SU-DHL-6 (cell line): ENCODE data around the gene MPC2.

Source experiments
- H2AFZ ChIP-seq: fragments of 200-600 bp; sonication (generic); 2 replicates; pipeline ENCODE4 v1.6.1; 2014; ENCODE audit warnings: low read depth, mild to moderate bottlenecking, moderate library complexity, mixed read lengths, antibody characterized with exemption, low read length; ENCODE audit not compliant: severe bottlenecking
- H3F3A ChIP-seq: fragments of 200-600 bp; shearing (Covaris generic); 2 replicates; pipeline ENCODE4 v1.6.0; 2016; ENCODE audit warnings: antibody characterized with exemption, mild to moderate bottlenecking; ENCODE audit not compliant: insufficient read depth
- H3K27ac ChIP-seq: fragments of 200-600 bp; sonication (generic); 2 replicates; pipeline ENCODE4 v1.5.1; 2016; ENCODE audit warnings: low read depth, mild to moderate bottlenecking, low read length, moderate library complexity, mixed read lengths
- H3K27me3 ChIP-seq: fragments of 200-600 bp; sonication (generic), shearing (Covaris generic); 2 replicates; pipeline ENCODE4 v1.6.0; 2014; ENCODE audit warnings: mild to moderate bottlenecking, low read length
- H3K36me3 ChIP-seq: fragments of 200-600 bp; sonication (generic); 2 replicates; pipeline ENCODE4 v1.6.1; 2014; ENCODE audit warnings: mild to moderate bottlenecking, low read length, mixed read lengths
- H3K4me2 ChIP-seq: fragments of 300-600, 200-600 bp; shearing (Covaris generic), sonication (generic); 2 replicates; pipeline ENCODE4 v1.6.0; 2014; ENCODE audit warnings: low read length, low read depth, mild to moderate bottlenecking; ENCODE audit not compliant: poor library complexity, severe bottlenecking
- H3K4me3 ChIP-seq: fragments of 200-600 bp; sonication (generic); 2 replicates; pipeline ENCODE4 v1.5.1; 2014; ENCODE audit warnings: antibody characterized with exemption, low read length, mild to moderate bottlenecking, mixed read lengths; ENCODE audit not compliant: insufficient read depth, poor library complexity, severe bottlenecking
- H3K79me2 ChIP-seq: fragments of 200-600 bp; sonication (generic); 2 replicates; pipeline ENCODE4 v1.6.1; 2014; ENCODE audit warnings: mild to moderate bottlenecking, low read length, moderate library complexity; ENCODE audit not compliant: insufficient read depth
- H3K9ac ChIP-seq: fragments of 200-600 bp; sonication (generic); 2 replicates; pipeline ENCODE4 v1.7.0; 2014; ENCODE audit warnings: mild to moderate bottlenecking, low read length
- H3K9me2 ChIP-seq: fragments of 200-600 bp; sonication (generic); replicated peaks from 2 replicates; pipeline ENCODE4 v1.6.1; 2014; ENCODE audit warnings: low read length; ENCODE audit not compliant: insufficient read depth
- H3K9me3 ChIP-seq: fragments of 200-600 bp; sonication (generic); 2 replicates; pipeline ENCODE4 v1.6.1; 2014; ENCODE audit warnings: low read length, mixed read lengths; ENCODE audit not compliant: insufficient read depth
- H4K20me1 ChIP-seq: fragments of 200-600 bp; sonication (generic); 2 replicates; pipeline ENCODE4 v1.6.1; 2014; ENCODE audit warnings: low read depth, mild to moderate bottlenecking, antibody characterized with exemption, low read length, moderate library complexity, mixed read lengths
- CTCF ChIP-seq: fragments of 200-600 bp; sonication (generic); IDR thresholded peaks from one replicate; pipeline ENCODE4 v1.5.1; 2017; ENCODE audit warnings: antibody characterized with exemption, mild to moderate bottlenecking, low read length, moderate library complexity; ENCODE audit not compliant: insufficient read depth, poor library complexity, severe bottlenecking
- EZH2phosphoT487 ChIP-seq: fragments of 200-600 bp; sonication (generic), shearing (Covaris generic); conservative IDR thresholded peaks from 2 replicates; pipeline ENCODE4 v1.6.1; 2018; ENCODE audit warnings: mild to moderate bottlenecking, antibody characterized with exemption, low read length, moderate library complexity, mixed read lengths

Gene MPC2

GRCh38 chr1:167911413-167911812 is 25.5 kb downstream of the MPC2 start:
- H3F3A ChIP-seq = no peaks in the 10 kb centered on the region
- no peaks in the 10 kb centered on the region for H3K79me2 ChIP-seq
- no peaks in the 10 kb centered on the region for H4K20me1 ChIP-seq
- H3K27ac ChIP-seq = no peak overlapping the region
- H3K9me3 ChIP-seq = no peaks in the 10 kb centered on the region
- TF ChIP-seq CTCF (no peak), EZH2phosphoT487 (no peak)
- H3K4me3 ChIP-seq = no peak overlapping the region
- no peak overlapping the region for H3K9ac ChIP-seq
- no peaks in the 10 kb centered on the region for H3K27me3 ChIP-seq
- H2AFZ ChIP-seq = no peak overlapping the region
- no peak overlapping the region for H3K4me2 ChIP-seq
- no peaks in the 10 kb centered on the region for H3K36me3 ChIP-seq
- no peaks in the 10 kb centered on the region for H3K9me2 ChIP-seq

- H3K27me3 ChIP-seq = no peaks in the 10 kb centered on the region
- no peak for TF ChIP-seq EZH2phosphoT487
- TF ChIP-seq CTCF = no peak
- H2AFZ ChIP-seq = no peak overlapping the region
- no peak overlapping the region for H3K27ac ChIP-seq
- no peaks in the 10 kb centered on the region for H3F3A ChIP-seq
- H3K9ac ChIP-seq = no peak overlapping the region
- no peaks in the 10 kb centered on the region for H4K20me1 ChIP-seq
- no peaks in the 10 kb centered on the region for H3K9me3 ChIP-seq
- H3K4me3 ChIP-seq = no peak overlapping the region
- no peaks in the 10 kb centered on the region for H3K79me2 ChIP-seq
- no peaks in the 10 kb centered on the region for H3K36me3 ChIP-seq
- no peak overlapping the region for H3K4me2 ChIP-seq
- no peaks in the 10 kb centered on the region for H3K9me2 ChIP-seq
These were observed 26.3 kb downstream of the MPC2 start for GRCh38 chr1:167910530-167910929.

GRCh38 chr1:167909691-167910180 is 27.1 kb downstream of the MPC2 start:
- H3K27me3 ChIP-seq = no peaks in the 10 kb centered on the region
- TF ChIP-seq CTCF (no peak), EZH2phosphoT487 (no peak)
- no peak overlapping the region for H3K4me3 ChIP-seq
- H4K20me1 ChIP-seq = no peaks in the 10 kb centered on the region
- H3K79me2 ChIP-seq = no peaks in the 10 kb centered on the region
- H3K9me2 ChIP-seq = no peaks in the 10 kb centered on the region
- no peak overlapping the region for H3K27ac ChIP-seq
- H3K9me3 ChIP-seq = no peaks in the 10 kb centered on the region
- H3F3A ChIP-seq = no peaks in the 10 kb centered on the region
- H3K36me3 ChIP-seq = no peaks in the 10 kb centered on the region
- no peak overlapping the region for H2AFZ ChIP-seq
- H3K4me2 ChIP-seq = no peak overlapping the region
- H3K9ac ChIP-seq = no peak overlapping the region

- Histone ChIP-seq H2AFZ (no peak overlapping the region), H3K79me2 (no peaks in the 10 kb centered on the region), H3K36me3 (no peaks in the 10 kb centered on the region), H3K27ac (no peak overlapping the region), H3K9ac (no peak overlapping the region), H3K27me3 (no peaks in the 10 kb centered on the region), H3K9me3 (no peaks in the 10 kb centered on the region), H3K4me2 (no peak overlapping the region), H4K20me1 (no peaks in the 10 kb centered on the region), H3K4me3 (no peak overlapping the region), H3K9me2 (no peaks in the 10 kb centered on the region), H3F3A (no peaks in the 10 kb centered on the region)
- TF ChIP-seq CTCF (no peak), EZH2phosphoT487 (no peak)
These were observed 31.2 kb downstream of the MPC2 start for GRCh38 chr1:167905671-167906070.
